Osteoblast (primary cell): ENCODE measurements around the gene DCLRE1B. TPM values are rescaled to one million over a fixed set of nuclear protein-coding genes. Genes with fewer than 3 reads are reported as not detected.

Experiments used
- DNase-seq: peaks from one replicate; pipeline ENCODE4 v3.0.0; 2011; ENCODE audit warnings: low spot score, mixed read lengths; ENCODE audit not compliant: insufficient read length; ENCODE audit errors: missing footprints
- H2AFZ ChIP-seq: 2 replicates; pipeline ENCODE4 v1.6.0; 2011; ENCODE audit warnings: mild to moderate bottlenecking, low read length
- H3K27ac ChIP-seq: 2 replicates; pipeline ENCODE4 v1.5.1; 2011; ENCODE audit warnings: mild to moderate bottlenecking, low read depth, low read length, moderate library complexity
- H3K27me3 ChIP-seq: 2 replicates; pipeline ENCODE4 v1.6.0; 2012; ENCODE audit warnings: mild to moderate bottlenecking, control low read depth, inconsistent platforms, low read length, moderate library complexity; ENCODE audit not compliant: insufficient read depth
- H3K36me3 ChIP-seq: 2 replicates; pipeline ENCODE4 v1.5.1; 2011; ENCODE audit warnings: mild to moderate bottlenecking, low read length, control low read depth, moderate library complexity; ENCODE audit not compliant: insufficient read depth
- H3K4me1 ChIP-seq: 2 replicates; pipeline ENCODE4 v1.5.1; 2011; ENCODE audit warnings: mild to moderate bottlenecking, low read length, control low read depth, moderate library complexity; ENCODE audit not compliant: insufficient read depth
- H3K4me2 ChIP-seq: 2 replicates; pipeline ENCODE4 v1.6.0; 2011; ENCODE audit warnings: mild to moderate bottlenecking, low read length; ENCODE audit not compliant: insufficient read depth
- H3K4me3 ChIP-seq: fragments of 200-600 bp; sonication (generic); 3 replicates; pipeline ENCODE4 v1.5.1; 2012; ENCODE audit warnings: mild to moderate bottlenecking, low read length, inconsistent platforms; ENCODE audit not compliant: insufficient read depth
- H3K79me2 ChIP-seq: 2 replicates; pipeline ENCODE4 v1.6.0; 2012; ENCODE audit warnings: mild to moderate bottlenecking, low read length, control low read depth, inconsistent platforms; ENCODE audit not compliant: insufficient read depth
- H3K9me3 ChIP-seq: 2 replicates; pipeline ENCODE4 v1.5.1; 2011; ENCODE audit warnings: low read depth, low read length, control low read depth
- H4K20me1 ChIP-seq: 2 replicates; pipeline ENCODE4 v1.6.0; 2012; ENCODE audit warnings: mild to moderate bottlenecking, low read length, control low read depth; ENCODE audit not compliant: insufficient read depth
- CTCF ChIP-seq: IDR thresholded peaks from 2 replicates; pipeline ENCODE4 v1.5.1; 2011; ENCODE audit warnings: mild to moderate bottlenecking, low read depth, low read length, moderate library complexity; ENCODE audit errors: extremely low read depth
- total RNA-seq: library from RNA; depleted of rRNA; stranded (reverse); fragments of >200 nt; gene quantifications from 2 replicates; pipeline ENCODE4 v1.2.3, GENCODE V29; 2012

DCLRE1B gene
- total RNA-seq, 1 donor: 3.6 TPM

GRCh38 chr1:113895961-113896360, 9.2 kb upstream of the DCLRE1B start:
- Histone ChIP-seq H3K4me2 (no peak overlapping the region), H4K20me1 (no peaks in the 10 kb centered on the region), H3K4me1 (peaks cover 3% of the 10 kb centered on the region), H3K9me3 (no peaks in the 10 kb centered on the region), H3K79me2 (no peaks in the 10 kb centered on the region), H2AFZ (no peak overlapping the region), H3K27me3 (no peaks in the 10 kb centered on the region), H3K36me3 (peaks cover 54% of the 10 kb centered on the region), H3K4me3 (no peak overlapping the region), H3K27ac (no peak overlapping the region)
- no peak for TF ChIP-seq CTCF
- no peak for DNase-seq

GRCh38 chr1:113898241-113898814, 6.8 kb upstream of the DCLRE1B start:
- no peaks in the 10 kb centered on the region for H3K27me3 ChIP-seq
- no peak overlapping the region for H2AFZ ChIP-seq
- no peaks in the 10 kb centered on the region for H4K20me1 ChIP-seq
- peaks cover 58% of the 10 kb centered on the region for H3K36me3 ChIP-seq
- H3K4me3 ChIP-seq: no peak overlapping the region
- H3K9me3 ChIP-seq: no peaks in the 10 kb centered on the region
- peaks cover 16% of the 10 kb centered on the region for H3K79me2 ChIP-seq
- DNase-seq: no peak
- no peak overlapping the region for H3K4me2 ChIP-seq
- H3K27ac ChIP-seq: no peak overlapping the region
- peaks cover 5% of the 10 kb centered on the region for H3K4me1 ChIP-seq
- no peak for TF ChIP-seq CTCF

GRCh38 chr1:113899111-113899510, 6.0 kb upstream of the DCLRE1B start:
- no peak for TF ChIP-seq CTCF
- peaks cover 58% of the 10 kb centered on the region for H3K36me3 ChIP-seq

GRCh38 chr1:113901191-113901590, 3.9 kb upstream of the DCLRE1B start:
- Histone ChIP-seq H3K27ac (no peak overlapping the region), H2AFZ (no peak overlapping the region), H3K4me2 (no peak overlapping the region), H3K9me3 (no peaks in the 10 kb centered on the region), H3K27me3 (no peaks in the 10 kb centered on the region), H3K4me1 (peaks cover 18% of the 10 kb centered on the region), H3K36me3 (peaks cover 39% of the 10 kb centered on the region), H4K20me1 (no peaks in the 10 kb centered on the region), H3K4me3 (no peak overlapping the region), H3K79me2 (peaks cover 33% of the 10 kb centered on the region)
- DNase-seq: no peak
- no peak for TF ChIP-seq CTCF

More at GRCh38 chr1:113899111-113899510, 6.0 kb upstream of the DCLRE1B start:
- H3K27me3 ChIP-seq: no peaks in the 10 kb centered on the region
- H3K4me2 ChIP-seq: no peak overlapping the region
- peaks cover 23% of the 10 kb centered on the region for H3K79me2 ChIP-seq
- H3K27ac ChIP-seq: no peak overlapping the region
- H2AFZ ChIP-seq: no peak overlapping the region
- H3K4me3 ChIP-seq: no peak overlapping the region
- H3K4me1 ChIP-seq: peaks cover 13% of the 10 kb centered on the region
- no peaks in the 10 kb centered on the region for H4K20me1 ChIP-seq
- DNase-seq: no peak
- H3K9me3 ChIP-seq: no peaks in the 10 kb centered on the region
